PFSK-1 (cell line): ENCODE data around the gene PSME1.

Experiments
- FOXP2 ChIP-seq: optimal IDR thresholded peaks from 2 replicates; pipeline ENCODE3; 2011; ENCODE audit warnings: borderline replicate concordance, control low read depth, inconsistent platforms; ENCODE audit not compliant: insufficient read depth; ENCODE audit errors: extremely low read length, extremely low read depth
- POLR2AphosphoS5 ChIP-seq: IDR thresholded peaks from 2 replicates; pipeline ENCODE4 v1.6.1; 2012; ENCODE audit warnings: low read depth, mild to moderate bottlenecking, control low read depth, low read length, moderate library complexity
- SIN3A ChIP-seq: IDR thresholded peaks from 2 replicates; pipeline ENCODE4 v1.6.1; 2012; ENCODE audit warnings: mild to moderate bottlenecking, low read length, moderate library complexity, borderline replicate concordance; ENCODE audit not compliant: insufficient read depth
- TAF1 ChIP-seq: IDR thresholded peaks from 2 replicates; pipeline ENCODE4 v1.6.1; 2012; ENCODE audit warnings: low read length, control low read depth, borderline replicate concordance; ENCODE audit not compliant: insufficient read depth
- TF ChIP-seq, protein P1 (sequence below), 2 experiments: IDR thresholded peaks; 2 replicates each; pipeline versions ENCODE4 v1.6.1 to v1.8.0; 2011 to 2012; ENCODE audit warnings: low read depth in 2 of 2, low read length in 2 of 2, control low read depth in 1 of 2, inconsistent platforms in 1 of 2, mild to moderate bottlenecking in 1 of 2, moderate library complexity in 1 of 2; ENCODE audit not compliant: insufficient read depth in 1 of 2

Gene PSME1

DNA sequence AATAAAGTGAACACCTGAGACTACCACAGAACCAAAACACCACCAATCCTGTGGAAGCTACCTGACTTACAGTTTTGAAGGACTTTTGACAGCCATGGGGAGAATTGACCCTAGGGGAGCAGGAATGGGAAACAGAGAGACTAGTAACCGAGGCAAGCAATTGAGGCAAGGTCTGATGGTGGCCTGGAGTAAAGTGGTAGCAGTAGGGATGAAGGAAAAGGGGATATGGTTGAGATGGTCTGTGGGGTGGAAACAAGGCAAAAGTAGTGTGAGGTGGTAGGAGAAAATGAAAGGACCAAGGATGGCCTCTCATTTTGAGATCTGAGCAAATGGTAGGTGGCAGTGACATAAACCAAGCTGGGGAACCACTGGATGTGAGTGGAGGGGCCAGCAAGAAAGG, 20.8 kb downstream of the PSME1 start:
- no peak for TF ChIP-seq FOXP2
- TF ChIP-seq SIN3A, result no peak
- TF ChIP-seq, protein P1, sequence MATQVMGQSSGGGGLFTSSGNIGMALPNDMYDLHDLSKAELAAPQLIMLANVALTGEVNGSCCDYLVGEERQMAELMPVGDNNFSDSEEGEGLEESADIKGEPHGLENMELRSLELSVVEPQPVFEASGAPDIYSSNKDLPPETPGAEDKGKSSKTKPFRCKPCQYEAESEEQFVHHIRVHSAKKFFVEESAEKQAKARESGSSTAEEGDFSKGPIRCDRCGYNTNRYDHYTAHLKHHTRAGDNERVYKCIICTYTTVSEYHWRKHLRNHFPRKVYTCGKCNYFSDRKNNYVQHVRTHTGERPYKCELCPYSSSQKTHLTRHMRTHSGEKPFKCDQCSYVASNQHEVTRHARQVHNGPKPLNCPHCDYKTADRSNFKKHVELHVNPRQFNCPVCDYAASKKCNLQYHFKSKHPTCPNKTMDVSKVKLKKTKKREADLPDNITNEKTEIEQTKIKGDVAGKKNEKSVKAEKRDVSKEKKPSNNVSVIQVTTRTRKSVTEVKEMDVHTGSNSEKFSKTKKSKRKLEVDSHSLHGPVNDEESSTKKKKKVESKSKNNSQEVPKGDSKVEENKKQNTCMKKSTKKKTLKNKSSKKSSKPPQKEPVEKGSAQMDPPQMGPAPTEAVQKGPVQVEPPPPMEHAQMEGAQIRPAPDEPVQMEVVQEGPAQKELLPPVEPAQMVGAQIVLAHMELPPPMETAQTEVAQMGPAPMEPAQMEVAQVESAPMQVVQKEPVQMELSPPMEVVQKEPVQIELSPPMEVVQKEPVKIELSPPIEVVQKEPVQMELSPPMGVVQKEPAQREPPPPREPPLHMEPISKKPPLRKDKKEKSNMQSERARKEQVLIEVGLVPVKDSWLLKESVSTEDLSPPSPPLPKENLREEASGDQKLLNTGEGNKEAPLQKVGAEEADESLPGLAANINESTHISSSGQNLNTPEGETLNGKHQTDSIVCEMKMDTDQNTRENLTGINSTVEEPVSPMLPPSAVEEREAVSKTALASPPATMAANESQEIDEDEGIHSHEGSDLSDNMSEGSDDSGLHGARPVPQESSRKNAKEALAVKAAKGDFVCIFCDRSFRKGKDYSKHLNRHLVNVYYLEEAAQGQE (IDR thresholded peaks at IDR 0.05; ENCODE audit: insufficient read depth in 1 of 2, low read depth in 2 of 2, low read length in 2 of 2), result no peak
- TF ChIP-seq POLR2AphosphoS5, result no peak
- no peak for TF ChIP-seq TAF1

DNA sequence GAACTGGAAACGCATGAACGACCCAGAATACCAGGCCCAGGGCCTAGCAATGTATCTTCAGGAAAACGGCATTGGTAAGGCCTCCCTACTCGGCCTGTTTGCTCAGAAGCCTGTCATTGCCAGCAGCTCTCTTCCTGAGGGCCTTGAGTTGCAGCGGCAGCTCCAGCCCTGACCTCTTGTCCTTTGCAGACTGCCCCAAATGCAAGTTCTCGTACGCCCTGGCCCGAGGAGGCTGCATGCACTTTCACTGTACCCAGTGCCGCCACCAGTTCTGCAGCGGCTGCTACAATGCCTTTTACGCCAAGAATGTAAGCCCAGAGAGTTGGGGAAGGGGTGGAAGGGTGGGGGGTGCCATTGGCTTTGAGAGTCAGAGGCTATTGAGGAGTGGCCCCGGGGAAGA, 21.3 kb downstream of the PSME1 start:
- no peak for TF ChIP-seq TAF1
- TF ChIP-seq, protein P1 (IDR thresholded peaks at IDR 0.05; ENCODE audit: insufficient read depth in 1 of 2, low read depth in 2 of 2, low read length in 2 of 2), result no peak
- no peak for TF ChIP-seq POLR2AphosphoS5
- no peak for TF ChIP-seq SIN3A
- TF ChIP-seq FOXP2, result no peak

DNA sequence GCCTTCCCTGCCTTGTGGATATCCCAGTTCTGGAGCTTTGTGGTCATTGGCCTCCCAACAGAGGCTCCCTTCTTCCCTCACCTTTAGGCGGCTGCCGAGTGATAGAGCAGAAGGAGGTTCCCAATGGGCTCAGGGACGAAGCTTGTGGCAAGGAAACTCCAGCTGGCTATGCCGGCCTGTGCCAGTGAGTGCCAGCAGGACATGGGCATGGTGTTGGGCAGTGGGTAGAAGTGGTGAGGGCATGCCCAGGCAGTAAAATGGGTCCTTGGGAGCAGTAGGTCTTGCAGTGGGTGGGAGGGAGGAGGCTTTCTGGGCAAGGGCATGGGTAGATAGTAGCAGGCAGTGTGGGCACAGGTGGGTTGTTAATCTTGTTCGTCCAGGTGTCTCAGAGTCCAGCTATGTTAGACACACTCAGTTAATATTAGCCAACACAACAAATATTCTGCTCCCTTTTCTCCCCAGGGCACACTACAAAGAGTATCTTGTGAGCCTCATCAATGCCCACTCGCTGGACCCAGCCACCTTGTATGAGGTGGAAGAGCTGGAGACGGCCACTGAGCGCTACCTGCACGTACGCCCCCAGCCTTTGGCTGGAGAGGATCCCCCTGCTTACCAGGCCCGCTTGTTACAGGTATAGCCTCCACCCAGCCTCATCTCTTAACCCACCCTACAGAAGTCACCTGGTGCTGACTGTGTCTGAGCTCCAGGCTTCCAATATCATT, 23.9 kb downstream of the PSME1 start:
- no peak for TF ChIP-seq FOXP2
- no peak for TF ChIP-seq POLR2AphosphoS5
- no peak for TF ChIP-seq TAF1
- TF ChIP-seq, protein P1 (IDR thresholded peaks at IDR 0.05; ENCODE audit: insufficient read depth in 1 of 2, low read depth in 2 of 2, low read length in 2 of 2), result no peak
- TF ChIP-seq SIN3A, result no peak

DNA sequence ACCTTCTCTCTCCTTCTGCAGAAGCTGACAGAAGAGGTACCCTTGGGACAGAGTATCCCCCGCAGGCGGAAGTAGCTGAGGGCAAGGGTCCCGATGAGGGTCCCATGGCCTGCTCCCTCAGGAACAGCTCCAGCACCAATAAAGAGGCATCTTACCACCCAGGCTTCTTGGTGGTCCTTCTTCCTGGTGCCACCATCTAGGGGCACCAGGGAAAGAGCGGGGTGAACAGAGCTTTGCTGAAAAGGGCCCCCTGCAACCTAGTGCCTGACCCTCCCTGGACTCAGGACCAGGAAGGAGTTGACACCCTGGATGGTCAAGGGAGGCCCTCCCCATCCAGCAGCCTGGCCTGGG, 24.5 kb downstream of the PSME1 start:
- TF ChIP-seq POLR2AphosphoS5 (no peak), FOXP2 (no peak), SIN3A (no peak), TAF1 (no peak)
- TF ChIP-seq, protein P1 (IDR thresholded peaks at IDR 0.05; ENCODE audit: insufficient read depth in 1 of 2, low read depth in 2 of 2, low read length in 2 of 2), result no peak
